Putamen (tissue), 1 donor: ENCODE results near the gene IPO5.
"Not testable (repeated sequence)": the region's sequence is repeated elsewhere in the genome, so short reads cannot be mapped to it uniquely, and the experiment has no call there.

Experiments used
- DNase-seq: peaks from one replicate; pipeline ENCODE4 v3.0.0-alpha.2; 2016; ENCODE audit warnings: low spot score

The IPO5 gene

GRCh38 chr13:97949316-97949715, 4.2 kb upstream of the IPO5 start:
- DNase-seq: not testable (repeated sequence)

- no peak for DNase-seq
These were observed 2.1 kb upstream of the IPO5 start for GRCh38 chr13:97951376-97951775.

- DNase-seq: not testable (repeated sequence)
These were observed 644 bp upstream of the IPO5 start for GRCh38 chr13:97952831-97953230.

GRCh38 chr13:97961340-97961739, 7.9 kb downstream of the IPO5 start:
- no peak for DNase-seq

GRCh38 chr13:97962887-97963286, 9.4 kb downstream of the IPO5 start:
- DNase-seq: no peak

GRCh38 chr13:97967226-97967625, 13.8 kb downstream of the IPO5 start:
- DNase-seq: no peak

GRCh38 chr13:97967948-97968347, 14.5 kb downstream of the IPO5 start:
- DNase-seq: no peak

- DNase-seq: no peak
These were observed 18.0 kb downstream of the IPO5 start for GRCh38 chr13:97971519-97971918.

GRCh38 chr13:97974773-97975172, 21.3 kb downstream of the IPO5 start:
- no peak for DNase-seq

- DNase-seq: peak; percentile 28
These were observed 21.9 kb downstream of the IPO5 start for GRCh38 chr13:97975280-97975847.

GRCh38 chr13:97975848-97976609, 22.6 kb downstream of the IPO5 start:
- peak; percentile 93 for DNase-seq

GRCh38 chr13:97976610-97977521, 23.4 kb downstream of the IPO5 start:
- peak; percentile 1 for DNase-seq

GRCh38 chr13:97977982-97978381, 24.5 kb downstream of the IPO5 start:
- no peak for DNase-seq

GRCh38 chr13:97978651-97979050, 25.2 kb downstream of the IPO5 start:
- no peak for DNase-seq

- DNase-seq: no peak
These were observed 25.6 kb downstream of the IPO5 start for GRCh38 chr13:97979051-97979450.

- no peak for DNase-seq
These were observed 26.1 kb downstream of the IPO5 start for GRCh38 chr13:97979556-97979955.

- no peak for DNase-seq
These were observed 28.8 kb downstream of the IPO5 start for GRCh38 chr13:97982286-97982685.

- DNase-seq: no peak
These were observed 33.4 kb downstream of the IPO5 start for GRCh38 chr13:97986835-97987234.

- DNase-seq: no peak
These were observed 46.2 kb downstream of the IPO5 start for GRCh38 chr13:97999653-98000052.

- DNase-seq: no peak
These were observed 50.6 kb downstream of the IPO5 start for GRCh38 chr13:98004107-98004506.

GRCh38 chr13:98004997-98005396, 51.5 kb downstream of the IPO5 start:
- not testable (repeated sequence) for DNase-seq

GRCh38 chr13:98007001-98007400, 53.5 kb downstream of the IPO5 start:
- DNase-seq: peak; percentile 7

- DNase-seq: no peak
These were observed 59.8 kb downstream of the IPO5 start for GRCh38 chr13:98013241-98013640.
